Activated CD4-positive, alpha-beta T cell treated with anti-CD3 and anti-CD28 coated beads for 36 hours (primary cell): ENCODE measurements around the gene VWA5B2. TPM values are rescaled to one million over a fixed set of nuclear protein-coding genes. Genes with fewer than 3 reads are reported as not detected.
A peak's percentile ranks its signal among the peaks of the same experiment; 100 is the strongest.

ENCODE experiments used
- ATAC-seq: fragments of 200-7000 bp; cut with Tn5 transposase; one replicate; pipeline ENCODE4 v1.10.0; 2021; ENCODE audit warnings: mild to moderate bottlenecking, moderate library complexity
- CTCF ChIA-PET: fragments of 350-600 bp; sonication (Branson Sonifier 250); formaldehyde crosslinking; loops from one replicate; lab custom pipeline; 2021; ENCODE audit warnings: antibody characterized with exemption; lab: Charles Lee
- POLR2A ChIA-PET: fragments of 350-600 bp; sonication (Branson Sonifier 250); formaldehyde crosslinking; loops from one replicate; lab custom pipeline; 2021; ENCODE audit warnings: antibody characterized with exemption, inconsistent platforms; lab: Charles Lee
- DNase-seq: peaks from one replicate; pipeline ENCODE4 v3.0.0-alpha.2; 2020
- H3K27ac Mint-ChIP-seq: one replicate; pipeline ENCODE4 v1.8.0; 2021; ENCODE audit warnings: mixed read lengths
- H3K27me3 Mint-ChIP-seq: one replicate; pipeline ENCODE4 v1.8.0; 2021; ENCODE audit warnings: mixed read lengths
- H3K36me3 Mint-ChIP-seq: one replicate; pipeline ENCODE4 v1.8.0; 2021; ENCODE audit warnings: low read depth, mixed read lengths
- H3K4me1 Mint-ChIP-seq: one replicate; pipeline ENCODE4 v1.8.0; 2021; ENCODE audit warnings: mixed read lengths
- H3K4me3 Mint-ChIP-seq: one replicate; pipeline ENCODE4 v1.8.0; 2021; ENCODE audit warnings: mild to moderate bottlenecking, moderate library complexity, mixed read lengths
- H3K9me3 Mint-ChIP-seq: one replicate; pipeline ENCODE4 v1.8.0; 2021; ENCODE audit warnings: low read depth, mixed read lengths
- intact Hi-C, 2 experiments: fragments of 100-400 bp; cut with DNase I in 1 of 2; cut with micrococcal nuclease in 1 of 2; formaldehyde crosslinking; loops; one replicate each; pipeline versions ENCODE4 v1.14.2 to v1.15.1; 2022 to 2024; cut with DNase I, micrococcal nuclease
- total RNA-seq, 2 experiments: library from RNA; stranded (reverse); gene quantifications; one replicate each; pipeline ENCODE4 v1.2.3, GENCODE V29; 2021

The VWA5B2 gene
- total RNA-seq, 2 experiments from 2014 or later, result not detected

- peaks cover 12% of the 10 kb centered on the region for H3K36me3 Mint-ChIP-seq
- POLR2A ChIA-PET, result no interaction called here
- H3K27ac Mint-ChIP-seq, result no peak overlapping the region
- intact Hi-C loops, result loop anchor here in 1 of 2 experiments (10.0 kb wide), 1 partner anchor 687 kb away; the partner anchor contains the start of gene KLHL6
- H3K4me3 Mint-ChIP-seq, result no peak overlapping the region
- H3K9me3 Mint-ChIP-seq, result no peaks in the 10 kb centered on the region
- peak; percentile 71 for ATAC-seq
- H3K4me1 Mint-ChIP-seq, result peaks cover 4% of the 10 kb centered on the region
- CTCF ChIA-PET, result interaction anchor here (0.6 to 4.2 kb wide), 3 partner anchors 8 to 14 kb away, joined by 3 to 25 read pairs (median 3); partner anchors contain the start of gene EEF1AKMT4
- H3K27me3 Mint-ChIP-seq, result no peaks in the 10 kb centered on the region
- peak; percentile 44 for DNase-seq
Measured at GRCh38 chr3:184241447-184242296, 12.3 kb downstream of the VWA5B2 start.

- ATAC-seq (no peak), DNase-seq (no peak)
- ChIA-PET POLR2A (no interaction called here), CTCF (interaction anchor here (4.2 kb wide), 1 partner anchor 15 kb away, joined by 25 read pairs; no protein-coding TSS in a partner anchor)
- intact Hi-C loops, result loop anchor here in 1 of 2 experiments (10.0 kb wide), 1 partner anchor 687 kb away; the partner anchor contains the start of gene KLHL6
- Mint-ChIP-seq H3K9me3 (no peaks in the 10 kb centered on the region), H3K27me3 (no peaks in the 10 kb centered on the region), H3K4me3 (no peak overlapping the region), H3K27ac (no peak overlapping the region), H3K36me3 (peaks cover 12% of the 10 kb centered on the region), H3K4me1 (peaks cover 4% of the 10 kb centered on the region)
Measured at GRCh38 chr3:184242297-184242685, 12.9 kb downstream of the VWA5B2 start.

- intact Hi-C loops, result loop anchor here (1.0 to 10.0 kb wide), 17 partner anchors 12 to 1689 kb away; partner anchors contain the start of genes ABCF3 (in 2 of the 2), AP2M1 (in 2 of the 2), EIF2B5 (in 2 of the 2) and EIF4G1 (in 2 of the 2)
- ATAC-seq (peak; percentile 45), DNase-seq (peak; percentile 92)
- no peaks in the 10 kb centered on the region for H3K27me3 Mint-ChIP-seq
- CTCF ChIA-PET, result interaction anchor here (0.6 to 3.4 kb wide), 5 partner anchors 11 to 63 kb away, joined by 4 to 33 read pairs (median 10); partner anchors contain the start of gene ABCF3
- POLR2A ChIA-PET, result no interaction called here
- H3K36me3 Mint-ChIP-seq, result peaks cover 8% of the 10 kb centered on the region
- H3K4me1 Mint-ChIP-seq, result peaks cover 9% of the 10 kb centered on the region
- peak within 1 kb of the TSS; percentile 99 for H3K27ac Mint-ChIP-seq
- peak within 1 kb of the TSS; percentile 98 for H3K4me3 Mint-ChIP-seq
- H3K9me3 Mint-ChIP-seq, result no peaks in the 10 kb centered on the region
Measured at GRCh38 chr3:184248454-184249411, 19.3 kb downstream of the VWA5B2 start, which contains the start of gene ALG3. Gene ALG3, minus strand, starts transcription at chr3:184248962. Its CDS starts 22 bp downstream, at chr3:184248940.

- intact Hi-C loops, result loop anchor here (1.0 to 10.0 kb wide), 20 partner anchors 11 to 1688 kb away; partner anchors contain the start of genes ABCF3 (in 2 of the 2), AP2M1 (in 2 of the 2), EIF2B5 (in 2 of the 2) and EIF4G1 (in 2 of the 2)
- ChIA-PET POLR2A (interaction anchor here (1.1 kb wide), 1 partner anchor 22 kb away, joined by 4 read pairs; no protein-coding TSS in a partner anchor), CTCF (interaction anchor here (0.6 to 2.8 kb wide), 26 partner anchors 9 to 365 kb away, joined by 3 to 29 read pairs (median 4); partner anchors contain the start of genes ABCF3, CAMK2N2, PARL and VWA5B2)
- peak within 1 kb of the TSS; percentile 99 for H3K27ac Mint-ChIP-seq
- H3K4me1 Mint-ChIP-seq, result peaks cover 9% of the 10 kb centered on the region
- DNase-seq (peak; percentile 98), ATAC-seq (peak; percentile 90)
- no peaks in the 10 kb centered on the region for H3K27me3 Mint-ChIP-seq
- H3K9me3 Mint-ChIP-seq, result no peaks in the 10 kb centered on the region
- peaks cover 6% of the 10 kb centered on the region for H3K36me3 Mint-ChIP-seq
- H3K4me3 Mint-ChIP-seq, result peak within 1 kb of the TSS; percentile 98
Measured at GRCh38 chr3:184249412-184250166, 20.2 kb downstream of the VWA5B2 start, which contains the start of gene EEF1AKMT4. Gene EEF1AKMT4, plus strand, starts transcription at chr3:184249672. Its CDS starts 23 bp downstream, at chr3:184249695.

GRCh38 chr3:184250167-184250828 lies 20.9 kb downstream of the VWA5B2 start:
- Mint-ChIP-seq H3K9me3 (no peaks in the 10 kb centered on the region), H3K27me3 (no peaks in the 10 kb centered on the region), H3K4me1 (peaks cover 9% of the 10 kb centered on the region), H3K27ac (peak overlapping the region; percentile 99), H3K4me3 (peak overlapping the region; percentile 98), H3K36me3 (peaks cover 2% of the 10 kb centered on the region)
- ATAC-seq (peak; percentile 72), DNase-seq (peak; percentile 95)
- intact Hi-C loops, result loop anchor here in 1 of 2 experiments (1.0 to 10.0 kb wide), 4 partner anchors 11 to 785 kb away; partner anchors contain the start of gene CAMK2N2
- CTCF ChIA-PET, result interaction anchor here (0.6 to 2.8 kb wide), 24 partner anchors 9 to 366 kb away, joined by 3 to 29 read pairs (median 4); partner anchors contain the start of genes ABCF3, CAMK2N2, PARL and VWA5B2
- POLR2A ChIA-PET, result interaction anchor here (1.1 kb wide), 1 partner anchor 23 kb away, joined by 4 read pairs; no protein-coding TSS in a partner anchor

- no peaks in the 10 kb centered on the region for H3K9me3 Mint-ChIP-seq
- no peak overlapping the region for H3K4me3 Mint-ChIP-seq
- peak; percentile 64 for ATAC-seq
- CTCF ChIA-PET, result interaction anchor here (0.5 to 2.8 kb wide), 4 partner anchors 29 to 559 kb away, joined by 3 to 15 read pairs (median 4); no protein-coding TSS in a partner anchor
- intact Hi-C loops, result loop anchor here in 1 of 2 experiments (10.0 kb wide), 1 partner anchor 791 kb away; no protein-coding TSS in a partner anchor
- H3K4me1 Mint-ChIP-seq, result peaks cover 11% of the 10 kb centered on the region
- DNase-seq, result peak; percentile 63
- POLR2A ChIA-PET, result interaction anchor here (0.5 kb wide), 1 partner anchor 106 kb away, joined by 4 read pairs; no protein-coding TSS in a partner anchor
- H3K27me3 Mint-ChIP-seq, result peaks cover 5% of the 10 kb centered on the region
- peaks cover 15% of the 10 kb centered on the region for H3K36me3 Mint-ChIP-seq
- H3K27ac Mint-ChIP-seq, result peak overlapping the region; percentile 34
Measured at GRCh38 chr3:184255291-184256039, 26.1 kb downstream of the VWA5B2 start.

- peaks cover 15% of the 10 kb centered on the region for H3K36me3 Mint-ChIP-seq
- H3K27me3 Mint-ChIP-seq, result peaks cover 14% of the 10 kb centered on the region
- POLR2A ChIA-PET, result no interaction called here
- CTCF ChIA-PET, result interaction anchor here (0.7 to 2.2 kb wide), 2 partner anchors 11 to 30 kb away, joined by 4 to 8 read pairs; no protein-coding TSS in a partner anchor
- H3K4me3 Mint-ChIP-seq, result no peak overlapping the region
- no peaks in the 10 kb centered on the region for H3K9me3 Mint-ChIP-seq
- peaks cover 20% of the 10 kb centered on the region for H3K4me1 Mint-ChIP-seq
- no peak overlapping the region for H3K27ac Mint-ChIP-seq
- DNase-seq (no peak), ATAC-seq (no peak)
- intact Hi-C loops, result loop anchor here in 1 of 2 experiments (10.0 kb wide), 1 partner anchor 792 kb away; no protein-coding TSS in a partner anchor
Measured at GRCh38 chr3:184257083-184257915, 27.9 kb downstream of the VWA5B2 start.

GRCh38 chr3:184258926-184259325 lies 29.5 kb downstream of the VWA5B2 start:
- Mint-ChIP-seq H3K4me1 (peaks cover 25% of the 10 kb centered on the region), H3K36me3 (peaks cover 14% of the 10 kb centered on the region), H3K27me3 (peaks cover 21% of the 10 kb centered on the region), H3K9me3 (no peaks in the 10 kb centered on the region), H3K27ac (no peak overlapping the region), H3K4me3 (no peak overlapping the region)
- no peak for ATAC-seq
- ChIA-PET CTCF (interaction anchor here (0.6 to 0.7 kb wide), 2 partner anchors 12 to 20 kb away, joined by 3 read pairs; no protein-coding TSS in a partner anchor), POLR2A (interaction anchor here (0.5 kb wide), 1 partner anchor 737 kb away, joined by 6 read pairs; no protein-coding TSS in a partner anchor)
- DNase-seq, result no peak
- intact Hi-C loops, result loop anchor here in 1 of 2 experiments (10.0 kb wide), 1 partner anchor 794 kb away; no protein-coding TSS in a partner anchor
